ENCODE data around the gene PSORS1C1. TPM values are rescaled to one million over a fixed set of nuclear protein-coding genes. Genes with fewer than 3 reads are reported as not detected.
A peak's percentile ranks its signal among the peaks of the same experiment; 100 is the strongest.

PSORS1C1 gene
- total RNA-seq, 1 experiment from 2014 or later = 0.48 TPM

DNA sequence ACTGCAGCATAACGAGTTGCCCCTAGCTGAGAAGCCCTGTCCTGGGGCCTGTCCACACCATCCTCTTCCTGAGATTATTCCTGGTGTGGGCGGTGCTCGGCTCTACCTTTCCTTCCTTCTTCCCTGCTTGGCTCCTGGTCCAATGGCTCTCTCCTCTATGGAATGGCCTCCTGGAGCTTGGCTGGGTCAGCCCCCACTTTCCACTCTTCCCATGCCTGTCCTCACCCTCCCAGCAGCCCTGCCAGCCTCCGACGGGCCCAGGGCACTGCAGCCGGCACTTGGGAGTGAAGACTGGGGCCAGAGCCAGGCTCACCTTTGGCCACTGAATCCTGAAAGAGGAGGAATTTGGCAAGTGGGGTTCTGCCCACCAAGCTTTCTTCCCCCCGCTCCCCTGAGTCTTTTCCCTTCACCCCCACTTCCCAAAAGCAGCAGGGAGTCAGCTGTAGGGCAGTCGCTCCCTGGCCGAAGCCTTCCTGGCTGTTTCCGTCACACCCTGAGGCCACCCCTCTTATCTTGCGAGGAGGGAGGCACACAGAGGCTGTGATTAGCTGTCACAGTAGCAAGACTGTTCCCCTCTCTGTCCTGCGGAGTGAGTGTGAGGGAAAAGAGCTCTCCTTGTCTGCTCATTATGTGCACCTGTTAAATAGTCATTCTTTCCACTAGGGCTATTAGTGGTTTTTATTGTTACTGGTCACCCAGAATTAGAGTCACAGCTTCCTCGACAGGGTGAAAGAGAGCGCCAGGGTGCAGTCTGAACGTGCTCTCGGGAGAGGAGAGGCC, 12.0 kb downstream of the PSORS1C1 start:
- DNase-seq (ENCODE audit: low read depth) = no peak

DNA sequence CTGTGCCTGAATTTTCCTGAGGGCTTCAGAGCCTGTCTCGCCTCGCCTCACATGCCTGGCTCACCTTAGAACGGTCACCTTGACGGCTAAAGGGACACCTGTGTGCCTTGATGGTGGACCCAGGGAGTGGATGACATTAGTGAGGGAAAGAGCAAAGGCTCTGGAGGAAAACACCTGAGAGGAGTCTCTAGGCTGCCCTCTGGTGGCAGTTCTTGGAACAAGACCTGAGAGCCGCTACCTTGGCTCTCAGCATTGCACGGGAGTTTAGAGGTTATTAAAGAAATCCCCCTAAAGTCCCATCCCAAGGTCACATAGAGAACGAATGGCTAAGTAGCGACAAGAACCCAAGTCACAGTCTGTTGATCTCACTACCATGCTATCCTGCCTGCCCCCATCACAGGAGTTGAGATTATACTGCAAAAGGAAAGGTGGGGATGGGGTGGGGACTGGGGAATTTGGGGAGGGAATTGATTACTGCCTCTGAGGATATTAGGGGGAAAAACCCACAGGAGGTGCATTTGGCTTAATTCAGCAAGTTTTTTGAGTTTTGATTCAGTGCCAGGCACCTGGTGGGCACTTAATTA, 13.6 kb downstream of the PSORS1C1 start:
- DNase-seq (ENCODE audit: low read depth) = peak; percentile 29

- DNase-seq (ENCODE audit: low read depth) = no peak
These were observed 14.5 kb downstream of the PSORS1C1 start for GRCh38 chr6:31129130-31129529.

- no peak for DNase-seq (ENCODE audit: low read depth)
These were observed 16.2 kb downstream of the PSORS1C1 start for GRCh38 chr6:31130751-31131150.

- no peak for DNase-seq (ENCODE audit: low read depth)
These were observed 17.0 kb downstream of the PSORS1C1 start for GRCh38 chr6:31131595-31131994.

DNA sequence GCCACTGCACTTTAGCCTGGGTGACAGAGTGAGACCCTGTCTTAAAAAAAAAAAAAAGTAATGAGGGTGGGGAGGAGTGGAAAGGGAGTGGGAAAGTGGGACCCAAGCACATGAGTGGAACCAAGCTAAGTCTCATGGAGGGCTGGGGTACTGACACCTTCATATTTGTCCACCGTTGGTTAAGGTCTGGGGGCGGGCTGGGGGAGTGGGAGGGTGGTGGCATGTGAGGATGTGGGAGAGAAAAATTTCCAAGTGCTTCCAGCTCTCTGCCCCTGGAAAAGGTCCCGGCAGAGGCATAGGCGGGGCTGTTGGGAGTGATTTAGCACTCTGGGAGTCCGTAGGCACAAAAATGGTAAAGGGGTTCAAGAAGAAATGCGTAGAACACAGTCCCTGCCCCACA, 18.2 kb downstream of the PSORS1C1 start:
- DNase-seq (ENCODE audit: low read depth) = no peak

DNA sequence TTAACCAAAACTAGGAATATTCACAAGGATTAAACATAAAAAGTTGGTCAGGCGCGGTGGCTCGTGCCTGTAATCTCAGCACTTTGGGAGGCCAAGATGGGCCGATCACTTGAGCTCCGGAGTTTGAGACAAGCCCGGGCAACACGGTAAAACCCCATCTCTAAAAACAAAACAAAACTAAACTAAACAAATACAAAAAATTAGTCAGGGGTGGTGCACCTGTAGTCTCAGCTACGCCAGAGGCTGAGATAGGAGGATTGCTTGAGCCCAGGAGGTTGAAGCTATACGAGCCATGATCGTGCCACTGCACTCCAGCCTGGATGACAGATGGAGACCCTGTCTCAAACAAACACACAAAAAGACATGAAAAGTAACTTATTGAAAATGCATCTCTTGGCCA, 21.1 kb downstream of the PSORS1C1 start:
- DNase-seq (ENCODE audit: low read depth) = no peak

DNA sequence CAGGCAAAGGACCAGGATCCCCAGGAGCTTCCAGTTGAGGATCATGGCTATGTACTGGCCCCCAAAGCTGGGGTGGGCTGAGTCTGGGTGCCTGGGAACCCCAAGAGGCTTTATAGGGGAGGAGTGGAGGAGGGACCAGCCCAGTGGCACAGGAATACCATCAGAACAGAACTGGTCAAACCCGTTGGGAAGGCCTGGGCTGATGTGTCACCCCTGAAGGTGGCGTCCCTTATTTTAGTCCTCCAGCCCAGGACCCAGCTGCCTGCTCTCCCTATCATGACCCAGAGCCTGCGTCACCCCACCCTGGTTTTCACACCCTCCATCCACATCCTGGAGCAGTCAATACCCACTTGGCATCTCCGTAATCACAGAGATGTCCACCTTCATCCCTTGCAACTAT, 24.4 kb downstream of the PSORS1C1 start, which contains the start of gene PSORS1C2:
Gene PSORS1C2, minus strand, starts transcription at position 85 of the 400 bp plus-strand sequence. Its CDS starts 40 bp downstream, at position 45.
- no peak for DNase-seq (ENCODE audit: low read depth)

GRCh38 chr6:31139599-31139998, 25.0 kb downstream of the PSORS1C1 start:
- peak; percentile 26 for DNase-seq (ENCODE audit: low read depth)

GRCh38 chr6:31140643-31141042, 26.0 kb downstream of the PSORS1C1 start:
- DNase-seq (ENCODE audit: low read depth) = no peak

DNA sequence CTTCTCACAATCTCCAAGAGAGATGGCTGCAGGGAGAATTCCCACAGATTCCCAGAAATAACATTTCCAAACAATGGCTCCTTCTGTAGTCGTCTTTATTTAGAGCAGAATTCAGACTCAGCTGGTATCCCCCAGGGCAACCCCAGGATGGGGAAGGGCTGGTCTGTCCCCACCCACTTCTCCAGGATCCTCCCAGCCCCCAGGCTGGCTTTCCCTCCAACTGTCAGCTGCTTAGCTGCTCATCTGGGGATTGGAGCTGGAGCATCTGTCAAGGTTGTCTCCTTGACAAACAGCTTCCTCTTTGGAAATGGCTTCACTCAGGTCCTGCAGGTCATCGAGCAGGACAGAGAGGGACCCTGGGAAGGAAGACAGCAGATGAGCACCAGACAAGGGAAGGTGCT, 27.8 kb downstream of the PSORS1C1 start:
- peak; percentile 44 for DNase-seq (ENCODE audit: low read depth)

DNA sequence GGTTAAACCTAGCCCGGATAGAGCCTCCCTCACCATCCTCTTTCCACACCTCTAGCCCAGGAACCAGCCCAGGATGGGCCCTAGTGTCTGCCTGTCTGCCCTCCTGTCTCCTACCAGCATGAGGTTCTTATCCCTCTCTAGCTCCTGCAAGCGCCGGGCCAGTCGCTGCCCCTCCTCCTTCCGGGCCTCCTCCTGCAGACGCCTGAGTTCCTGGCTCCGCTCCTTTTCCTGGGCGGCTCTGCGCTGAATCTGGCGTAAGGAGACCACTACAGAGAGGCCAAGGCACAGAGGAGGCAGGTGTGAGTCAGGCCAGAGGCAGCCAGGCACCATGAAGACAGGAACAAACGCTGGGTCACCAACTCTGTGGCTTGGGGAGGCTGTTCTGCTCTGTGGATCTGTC, 28.5 kb downstream of the PSORS1C1 start:
- DNase-seq (ENCODE audit: low read depth) = no peak

DNA sequence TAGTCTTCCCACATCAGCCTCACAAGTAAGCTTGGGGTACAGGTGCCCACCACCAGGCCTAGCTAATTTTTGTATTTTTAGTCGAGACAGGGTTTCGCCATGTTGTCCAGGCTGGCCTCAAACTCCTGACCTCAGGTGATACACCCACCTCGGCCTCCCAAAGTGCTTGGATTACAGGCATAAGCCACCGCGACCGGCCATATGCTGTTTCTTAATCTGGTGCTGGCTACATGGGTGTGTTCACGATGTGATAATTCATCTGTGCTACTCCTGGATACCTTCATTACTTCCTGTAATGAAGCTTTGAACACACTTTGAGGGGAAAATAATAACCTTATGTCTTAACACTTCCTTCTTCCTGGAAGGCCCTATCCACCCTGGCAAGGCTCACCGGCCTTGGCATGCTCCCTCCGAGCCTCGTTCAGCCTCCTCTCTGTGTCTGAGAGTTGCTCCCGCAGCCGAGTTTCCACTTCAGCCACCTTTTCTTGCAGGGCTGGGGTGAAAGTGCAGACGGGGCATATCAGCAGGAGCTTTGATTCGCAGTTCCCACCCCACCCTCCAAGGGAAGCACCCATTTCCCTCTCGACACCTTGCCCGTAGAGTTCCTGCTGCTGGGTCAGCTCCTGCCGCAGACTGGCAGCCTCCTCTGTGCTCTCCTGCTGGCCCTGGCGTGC, 29.8 kb downstream of the PSORS1C1 start:
- DNase-seq (ENCODE audit: low read depth) = no peak

- DNase-seq (ENCODE audit: low read depth) = no peak
These were observed 30.4 kb downstream of the PSORS1C1 start for GRCh38 chr6:31144970-31145340.

- DNase-seq (ENCODE audit: low read depth) = no peak
These were observed 30.8 kb downstream of the PSORS1C1 start for GRCh38 chr6:31145386-31145785.

DNA sequence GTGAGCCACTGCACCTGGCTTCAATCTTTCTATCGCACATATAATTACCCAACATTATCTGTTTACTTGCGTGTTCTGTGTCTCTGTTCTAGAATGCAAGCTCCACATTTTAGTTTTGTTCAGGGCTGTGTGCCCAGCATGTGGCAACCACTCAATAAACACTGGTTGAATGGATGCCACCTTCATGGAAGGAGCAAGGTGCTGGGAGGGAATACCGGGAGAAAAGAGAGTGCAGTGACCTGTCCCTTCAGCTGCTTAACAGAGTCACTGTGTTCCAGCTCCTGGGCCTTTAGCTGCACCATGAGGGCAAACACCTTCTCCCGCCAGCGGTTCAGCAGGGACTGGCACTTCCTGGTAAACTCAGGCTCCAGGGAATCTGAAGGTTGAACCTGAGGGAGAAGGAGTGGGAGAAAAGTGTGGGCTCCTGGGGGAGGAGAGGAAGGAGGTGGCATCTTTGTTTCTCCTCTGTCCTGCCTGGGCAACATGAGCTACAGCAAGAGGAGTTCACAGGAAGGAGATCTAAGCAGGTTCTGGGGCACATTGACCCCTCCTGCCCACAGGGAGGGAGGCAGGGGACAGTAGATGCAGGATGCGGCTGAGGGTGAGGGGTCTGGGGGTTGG, 35.3 kb downstream of the PSORS1C1 start:
- no peak for DNase-seq (ENCODE audit: low read depth)

DNA sequence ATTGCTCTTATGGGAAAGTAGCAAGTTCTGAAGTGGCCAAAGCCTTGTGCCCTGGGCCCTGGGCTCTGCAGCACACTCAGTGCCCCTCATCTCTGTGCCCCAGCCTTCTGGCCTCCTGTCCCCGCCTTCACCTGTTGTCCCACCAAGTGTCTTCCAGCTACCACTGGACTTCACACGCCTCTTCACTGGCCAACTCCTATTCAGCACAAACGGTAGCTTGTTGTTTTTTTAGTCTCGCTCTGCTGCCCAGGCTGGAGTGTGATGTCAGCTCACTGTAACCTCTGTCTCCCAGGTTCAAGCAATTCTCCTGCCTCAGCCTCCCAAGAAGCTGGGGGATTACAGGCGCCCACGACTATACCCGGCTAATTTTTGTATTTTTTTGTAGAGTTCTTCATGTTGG, 38.2 kb downstream of the PSORS1C1 start:
- no peak for DNase-seq (ENCODE audit: low read depth)

DNA sequence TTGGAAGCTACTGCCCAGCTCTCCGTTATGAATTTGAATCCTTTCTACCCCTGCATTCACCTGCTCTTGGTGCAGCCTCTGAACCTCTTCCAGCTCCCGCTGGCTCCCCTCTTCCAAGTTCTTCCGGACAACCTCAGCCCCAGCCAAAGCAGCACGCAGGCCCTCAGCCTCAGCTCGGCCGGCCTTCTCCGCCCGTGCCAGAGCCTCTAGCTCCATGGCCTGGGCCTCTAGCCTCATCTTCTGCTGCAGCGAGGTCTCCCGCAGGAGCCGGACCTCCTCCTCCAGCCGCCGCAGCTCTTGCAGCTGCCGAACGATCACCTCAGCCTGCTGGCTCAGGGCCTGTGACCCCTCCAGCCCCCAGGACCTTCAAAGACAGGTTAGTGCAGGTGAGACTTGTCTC, 39.8 kb downstream of the PSORS1C1 start:
- no peak for DNase-seq (ENCODE audit: low read depth)

- DNase-seq (ENCODE audit: low read depth) = no peak
These were observed 42.0 kb downstream of the PSORS1C1 start for GRCh38 chr6:31156641-31157040.

DNA sequence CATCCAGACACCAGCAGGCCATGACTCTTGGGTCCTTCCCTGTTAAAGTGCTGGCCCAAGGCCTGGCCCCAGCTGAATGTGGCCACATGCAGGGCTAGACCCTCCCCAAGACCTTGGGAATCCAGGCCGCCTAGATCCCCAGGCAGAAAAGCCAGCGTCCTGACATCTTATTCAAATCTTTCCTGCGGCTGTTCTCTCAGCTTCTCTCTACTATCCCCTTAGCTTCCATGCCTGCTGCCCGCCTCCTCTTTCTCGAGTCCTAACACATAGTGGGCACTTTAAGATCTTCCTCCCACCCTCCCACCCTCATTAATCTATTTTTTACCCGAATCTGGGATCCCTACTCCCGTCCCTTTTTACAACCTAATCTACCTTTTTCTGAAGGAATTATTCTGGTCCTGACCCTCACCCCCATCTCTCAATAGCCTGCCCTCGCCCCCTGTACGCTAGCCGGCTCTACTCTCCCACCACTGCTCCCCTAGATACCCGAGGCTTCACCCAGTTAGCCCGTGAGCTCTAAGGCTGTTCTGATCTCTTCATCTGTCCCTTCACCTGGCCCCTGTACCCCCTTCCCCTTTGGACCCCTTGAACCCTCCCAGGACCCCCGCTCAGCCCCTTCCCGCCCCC, 43.0 kb downstream of the PSORS1C1 start, which contains the start of gene CCHCR1:
Gene CCHCR1, minus strand, starts transcription at position 290 of the 627 bp plus-strand sequence. Its CDS starts 202 bp downstream, at position 88.
- DNase-seq (ENCODE audit: low read depth) = no peak

DNA sequence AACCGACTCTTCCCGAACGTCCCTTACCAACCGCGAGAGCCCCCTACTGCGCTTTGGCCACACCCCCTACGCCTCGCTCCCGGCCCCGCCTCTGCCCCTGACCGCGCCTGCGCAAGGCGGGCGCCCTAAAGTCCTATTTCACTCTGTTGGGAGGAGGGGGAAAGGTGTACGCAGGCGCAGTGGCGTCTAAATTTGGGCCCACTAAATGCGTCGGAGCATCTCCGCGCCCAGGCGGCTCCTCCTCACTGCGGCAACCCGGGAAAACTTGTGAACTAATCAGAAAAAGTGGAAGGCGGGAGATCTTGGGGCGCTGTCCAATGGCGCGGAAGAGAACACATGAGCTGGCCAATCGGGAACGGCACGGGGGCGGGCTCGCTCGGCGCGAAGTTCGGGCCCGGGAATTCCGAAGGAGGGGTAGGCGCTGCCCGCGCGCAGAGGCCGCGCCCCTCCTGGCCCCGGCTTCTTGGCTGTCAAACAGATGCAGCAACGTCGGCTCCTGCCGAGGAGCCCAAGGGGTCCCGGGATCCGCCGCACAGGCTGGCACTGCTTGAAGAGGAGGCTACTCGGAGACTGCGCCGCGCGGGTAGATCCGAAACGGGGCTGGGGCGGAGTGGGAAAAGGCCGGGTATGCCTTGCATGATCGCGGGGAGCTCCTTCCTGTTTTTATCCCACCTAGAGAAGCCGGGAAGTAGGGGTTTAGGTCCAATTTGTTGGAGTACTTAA, 43.7 kb downstream of the PSORS1C1 start, which contains the start of gene TCF19:
Gene TCF19, plus strand, starts transcription at position 450 of the 723 bp plus-strand sequence. CDS start 881 bp downstream, outside the sequence.
- DNase-seq (ENCODE audit: low read depth) = peak; percentile 99
